ENCODE results near the gene KLK10.

The KLK10 gene

DNA sequence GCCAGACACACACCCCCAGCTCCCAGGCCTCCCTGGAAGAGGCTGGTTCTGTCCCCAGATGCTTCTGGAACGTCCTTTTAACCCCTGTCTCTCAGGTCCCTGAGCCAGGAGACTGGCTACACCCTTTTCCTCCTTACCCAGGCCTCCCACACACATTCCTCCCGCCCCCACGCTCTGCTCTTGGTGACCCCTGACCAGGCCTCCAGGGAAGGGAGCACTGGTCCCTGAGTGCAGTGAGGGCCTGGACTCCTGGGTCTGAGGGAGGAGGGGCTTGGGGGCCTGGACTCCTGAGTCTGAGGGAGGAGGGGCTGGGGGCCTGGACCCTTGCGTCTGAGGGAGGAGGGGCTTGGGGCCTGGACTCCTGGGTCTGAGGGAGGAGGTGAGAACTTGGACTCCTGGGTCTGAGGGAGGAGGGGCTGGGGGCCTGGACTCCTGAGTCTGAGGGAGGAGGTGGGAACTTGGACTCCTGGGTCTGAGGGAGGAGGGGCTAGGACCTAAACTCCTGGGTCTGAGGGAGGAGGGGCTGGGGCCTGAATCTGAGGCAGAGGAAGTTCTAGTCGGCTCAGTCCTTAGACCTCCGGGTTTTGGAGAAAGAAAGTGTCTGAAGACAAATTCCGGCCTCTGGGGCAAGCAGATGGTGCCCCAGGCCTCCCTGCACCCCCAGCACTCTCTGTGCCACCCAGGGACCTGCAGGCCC is 50.6 kb downstream of the KLK10 start:
- no peak for DNase-seq (ENCODE audit: low read depth in 2 of 2)

DNA sequence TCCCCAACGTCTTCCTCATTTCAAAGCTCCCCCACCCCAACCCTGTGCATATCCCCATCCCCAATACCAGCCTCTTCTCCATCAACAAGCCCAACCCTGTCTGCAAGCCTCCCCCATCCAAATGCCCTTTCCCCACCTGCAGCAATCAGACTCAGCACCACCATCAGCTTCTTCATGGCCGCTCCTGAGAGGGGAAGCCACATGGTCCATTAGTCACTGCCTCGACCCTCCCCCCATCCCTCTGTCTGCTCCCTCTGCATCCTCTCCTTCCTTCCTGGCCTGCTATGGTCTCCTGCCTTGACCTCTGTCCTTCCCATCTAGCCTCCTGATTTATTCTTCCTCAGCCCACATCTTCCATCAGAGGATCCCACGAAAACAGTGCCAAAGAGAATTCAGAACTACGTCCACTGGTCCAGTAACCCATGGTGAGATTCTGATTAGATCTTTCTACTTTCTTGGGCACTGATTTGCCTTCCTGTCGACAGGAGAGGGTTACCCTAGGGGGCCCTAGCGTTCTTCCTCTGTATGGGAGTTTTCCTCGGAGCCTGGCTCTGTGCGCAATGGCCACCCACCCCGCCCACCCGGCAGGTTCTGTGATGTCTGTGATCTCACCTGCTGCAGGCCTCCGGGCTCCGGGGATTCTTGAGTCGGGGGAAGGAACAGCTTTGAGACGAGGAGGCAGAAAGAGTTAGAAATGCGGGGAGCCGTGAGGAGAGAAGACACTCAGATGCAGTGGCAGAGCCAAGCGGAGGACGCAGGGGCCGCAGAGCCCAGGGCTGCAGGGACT is 51.4 kb downstream of the KLK10 start:
- no peak for DNase-seq (ENCODE audit: low read depth in 2 of 2)

DNA sequence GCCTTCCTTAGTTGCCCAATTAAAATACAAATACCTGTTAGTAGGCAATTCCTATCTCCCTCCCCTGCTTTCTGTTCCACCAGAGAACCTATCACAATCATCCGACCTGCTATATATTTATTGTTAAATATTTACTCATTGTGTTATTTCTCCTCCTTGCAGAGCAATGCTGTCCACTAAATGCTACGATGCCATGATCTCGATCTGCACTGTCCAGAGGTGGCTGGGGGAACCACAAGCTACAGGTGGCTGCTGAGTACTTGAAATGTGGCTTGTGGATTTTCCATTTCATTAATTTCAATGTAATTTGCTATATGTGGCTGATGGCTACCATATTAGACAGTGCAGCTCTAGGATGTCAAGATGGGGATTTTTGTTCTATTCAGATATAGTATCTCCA is 55.2 kb downstream of the KLK10 start:
- no peak for DNase-seq (ENCODE audit: low read depth in 2 of 2)

DNA sequence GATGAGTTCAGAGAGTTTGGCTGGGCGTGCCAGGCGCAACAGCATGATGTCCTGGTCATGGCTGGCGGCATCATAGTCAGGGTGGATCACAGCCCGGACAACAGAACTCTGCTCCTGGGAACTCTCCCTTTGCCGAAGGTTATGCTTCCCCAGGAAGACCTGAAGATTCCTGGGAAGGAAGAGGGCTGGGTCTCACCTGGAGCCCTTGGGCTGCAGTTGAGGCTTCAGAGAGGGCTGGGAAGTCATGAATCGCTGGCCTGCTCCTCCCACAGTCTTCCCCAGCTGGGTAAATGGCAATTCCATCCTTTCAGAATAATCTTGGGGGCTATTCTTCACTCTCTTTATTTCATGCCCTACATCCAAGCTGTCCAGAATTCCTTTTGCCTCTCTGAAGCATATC is 56.1 kb downstream of the KLK10 start:
- DNase-seq (ENCODE audit: low read depth in 2 of 2): no peak

Measured in fibroblast of skin of left quadriceps (primary cell).